Superior temporal gyrus (tissue), 1 donor: ENCODE measurements around the gene DCTN3.

Source experiments
- DNase-seq: peaks from one replicate; pipeline ENCODE4 v3.0.0-alpha.2; 2016; ENCODE audit errors: extremely low spot score

The DCTN3 gene

DNA sequence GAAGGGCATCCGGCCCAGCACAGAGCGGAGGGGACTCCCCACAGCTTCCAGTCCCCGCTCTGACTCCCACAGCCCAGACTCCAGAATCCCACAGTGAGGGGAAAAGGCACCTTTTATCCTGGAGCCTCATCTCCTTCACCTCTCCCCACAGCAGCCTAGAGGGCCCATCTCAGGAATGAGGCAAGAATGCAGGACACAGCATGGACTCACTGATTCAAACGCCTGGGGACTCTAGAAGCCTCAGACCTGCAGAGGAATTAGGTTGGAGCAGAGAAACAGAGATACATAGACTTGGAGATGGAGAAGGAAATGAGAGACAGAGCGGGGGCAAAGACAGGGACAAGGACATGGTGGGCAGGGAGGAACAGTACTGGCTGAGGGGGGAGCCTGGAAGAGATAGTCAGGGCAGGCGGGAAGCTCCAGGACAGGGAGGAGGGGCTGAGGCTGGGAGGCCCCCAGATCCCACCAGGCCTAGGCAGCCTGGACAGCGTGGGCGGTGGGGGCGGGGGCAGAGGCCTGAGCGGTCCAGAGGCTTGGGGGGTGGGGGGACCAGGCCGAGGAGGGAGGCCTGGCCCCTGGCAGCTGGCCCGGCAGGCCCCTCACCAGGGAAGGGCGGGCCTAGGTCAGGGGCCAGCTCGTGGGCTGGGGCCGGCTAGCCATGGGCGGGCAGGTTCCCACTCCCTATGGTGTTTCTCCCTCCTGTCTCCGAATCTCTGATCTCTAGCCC lies 46.5 kb downstream of the DCTN3 start:
- no peak for DNase-seq

DNA sequence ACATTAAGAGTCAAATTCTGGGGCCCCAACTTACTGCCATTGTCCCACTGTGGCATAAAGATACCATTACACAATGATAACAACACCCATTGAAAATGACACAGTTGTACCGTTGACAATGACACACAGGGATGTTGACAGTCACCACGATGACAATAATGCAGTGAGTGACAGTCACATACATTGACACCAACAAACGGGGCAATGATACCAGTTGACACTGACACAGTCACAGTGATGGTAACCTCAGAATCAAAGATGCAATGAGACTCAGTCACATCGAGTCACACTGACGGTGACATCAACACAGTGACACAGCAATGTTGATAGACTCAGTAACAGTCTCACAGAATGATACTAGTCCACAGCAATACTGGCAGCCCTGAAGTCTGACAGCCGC lies 47.7 kb downstream of the DCTN3 start:
- DNase-seq = no peak

DNA sequence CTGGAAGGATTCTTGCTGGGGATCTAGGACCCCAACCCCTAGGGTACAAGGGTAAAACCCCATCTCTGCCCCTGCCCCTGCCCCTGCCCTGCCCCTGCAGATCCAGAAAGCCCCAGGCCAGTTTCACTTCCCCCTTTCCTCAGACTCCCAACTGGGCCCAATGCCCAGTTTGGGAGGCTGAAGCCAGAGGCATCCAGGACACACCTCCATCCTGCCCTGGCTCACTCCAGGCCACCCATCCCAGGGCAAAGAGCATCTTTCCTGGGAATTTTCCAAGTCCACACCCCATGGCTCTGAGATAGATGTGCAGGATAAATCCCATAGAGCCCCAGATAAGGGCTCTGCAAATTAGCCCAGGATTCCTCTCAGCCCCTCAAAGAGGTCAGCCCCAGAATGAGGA lies 48.2 kb downstream of the DCTN3 start:
- DNase-seq = no peak

DNA sequence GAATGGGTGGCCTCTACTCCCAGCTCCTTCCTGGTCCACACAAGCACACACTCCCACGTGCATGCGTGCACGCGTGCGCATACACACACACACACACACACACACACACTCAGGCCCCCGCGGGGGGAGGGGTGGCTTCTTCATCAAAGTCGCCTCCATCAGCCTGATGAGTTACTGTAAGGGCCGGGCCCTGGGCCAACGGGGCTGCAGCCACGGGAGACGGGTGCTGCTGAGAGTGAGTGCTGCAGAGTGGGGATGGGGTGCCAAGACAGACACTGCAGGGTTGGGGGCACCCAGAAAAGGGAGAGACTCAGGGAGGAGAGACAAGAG lies 48.8 kb downstream of the DCTN3 start:
- DNase-seq = no peak

DNA sequence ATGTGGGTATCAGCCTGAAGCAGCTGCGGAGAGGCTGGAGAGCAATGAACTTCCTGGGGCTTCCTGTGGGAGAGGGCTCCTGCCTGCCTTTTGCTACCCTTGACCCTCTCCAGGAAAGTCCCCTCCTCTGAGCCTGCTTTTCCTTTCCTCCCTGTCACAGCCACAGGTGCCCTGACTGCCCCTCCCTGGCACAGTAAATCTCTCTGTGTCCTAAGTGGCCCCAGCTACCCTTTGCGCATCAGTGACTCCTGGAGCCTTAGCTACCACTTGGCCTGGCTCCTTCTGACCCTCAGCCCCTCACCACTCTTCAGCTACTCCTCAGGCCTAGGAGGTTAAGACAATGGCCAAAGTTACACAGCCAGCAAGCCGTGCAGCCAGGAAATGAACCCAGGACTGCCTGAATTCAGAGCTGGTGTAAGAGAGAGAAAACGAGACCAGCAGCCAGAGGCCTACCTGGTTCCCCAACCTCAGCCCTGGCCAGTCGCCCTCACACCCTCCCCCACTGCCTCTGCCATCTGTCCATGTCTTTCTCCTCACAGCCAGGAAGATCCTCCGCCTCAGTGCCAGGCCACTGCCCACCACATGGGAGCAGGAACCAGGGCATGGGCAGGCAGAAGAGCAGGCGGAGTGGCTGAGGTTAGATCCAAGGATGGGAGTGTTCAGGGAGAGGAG lies 49.4 kb downstream of the DCTN3 start:
- DNase-seq = no peak

DNA sequence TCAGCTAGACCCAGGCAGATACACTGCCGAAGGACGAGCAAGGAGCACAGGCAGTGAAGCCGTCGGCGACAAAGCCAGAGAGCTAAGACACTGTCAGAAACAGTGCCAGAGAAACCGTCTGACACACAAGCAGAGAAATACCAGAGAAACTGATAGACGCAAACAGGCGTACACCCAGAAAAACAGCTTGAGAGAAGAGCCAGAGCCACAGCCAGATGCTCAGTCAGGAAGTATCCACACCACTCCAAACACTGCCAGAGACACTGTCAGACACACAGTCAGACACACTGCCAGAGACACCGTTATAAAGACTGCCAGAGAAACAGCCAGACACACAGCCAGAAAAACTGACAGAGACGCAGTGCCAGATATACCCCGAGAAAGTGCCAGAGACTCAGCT lies 49.9 kb downstream of the DCTN3 start:
- no peak for DNase-seq

DNA sequence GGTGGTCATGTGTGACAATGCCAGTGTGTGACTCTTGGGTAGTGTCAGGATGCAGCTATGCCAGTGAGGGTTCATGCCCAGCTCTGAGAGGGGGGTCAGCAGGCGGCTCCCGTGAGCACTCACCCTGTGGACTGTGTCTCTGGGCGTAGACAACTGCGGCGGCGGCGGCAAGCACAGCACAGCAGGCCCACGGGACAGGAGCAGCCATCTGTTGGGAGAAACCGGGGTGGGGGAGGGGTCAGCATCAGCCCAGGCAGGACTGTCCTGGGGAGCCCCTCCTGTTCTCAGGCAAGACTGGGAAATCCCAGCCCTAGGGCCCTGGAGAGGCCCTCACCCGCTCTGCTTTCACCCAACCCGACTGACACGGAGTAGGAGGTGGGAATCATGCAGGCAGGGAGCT lies 51.5 kb downstream of the DCTN3 start:
- DNase-seq = no peak

DNA sequence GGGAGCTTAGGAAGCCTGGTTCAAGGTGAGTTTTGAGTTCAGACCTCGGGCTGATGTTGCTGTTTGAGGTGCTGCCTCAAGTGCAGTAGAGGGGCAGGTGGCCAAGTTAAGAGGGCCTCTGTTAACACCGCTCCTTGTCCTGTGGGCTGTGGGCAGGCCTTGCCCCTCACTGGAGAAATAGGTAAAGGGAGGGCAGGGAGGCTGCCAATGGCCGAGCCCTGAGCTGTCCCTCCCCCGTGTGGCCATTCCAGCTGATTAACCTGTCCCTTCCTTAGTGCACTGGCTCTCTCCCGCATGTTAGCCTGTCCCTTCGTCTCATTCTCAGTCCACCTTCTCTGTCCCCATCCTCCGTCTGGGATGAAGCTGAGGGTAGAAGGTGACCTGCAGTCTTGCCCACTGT lies 52.2 kb downstream of the DCTN3 start:
- no peak for DNase-seq

DNA sequence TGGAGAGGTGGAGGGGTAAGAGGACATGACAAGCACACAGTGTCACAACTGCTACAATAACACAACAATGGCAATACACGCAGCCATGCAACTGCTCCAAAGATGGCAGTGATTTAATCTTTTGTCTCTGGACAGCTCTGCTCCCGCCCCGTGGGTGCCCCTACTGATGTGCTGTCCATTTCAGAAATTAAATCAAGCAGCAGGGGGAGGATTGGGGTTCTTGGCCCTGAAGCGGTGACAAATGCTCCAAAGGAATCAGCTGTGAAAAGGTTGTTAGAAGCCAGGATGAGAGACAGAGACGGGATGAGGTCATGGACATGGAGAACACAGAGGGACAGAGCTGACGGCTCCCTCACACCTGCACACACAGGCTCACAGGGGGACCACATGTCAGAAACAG lies 53.3 kb downstream of the DCTN3 start:
- DNase-seq = no peak

DNA sequence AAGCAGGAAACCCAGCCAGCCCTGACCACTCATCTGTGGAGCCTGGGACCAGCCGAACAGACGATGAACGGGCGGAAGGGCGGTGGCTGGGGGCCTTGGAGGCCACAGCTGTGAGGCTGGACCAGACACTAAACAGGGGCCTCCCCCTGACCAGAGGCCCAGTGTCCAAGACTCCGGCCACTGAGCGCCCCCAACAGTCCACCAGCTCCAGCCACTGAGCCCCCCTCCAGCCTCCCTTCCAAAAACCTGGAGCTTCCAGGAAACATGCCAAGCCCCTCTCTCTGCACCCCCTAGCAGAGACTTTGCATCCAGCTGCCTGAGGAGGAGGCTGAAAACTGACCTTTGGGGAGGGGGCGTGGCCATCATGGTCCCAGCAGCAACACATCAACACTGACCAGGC lies 54.0 kb downstream of the DCTN3 start:
- DNase-seq = no peak

DNA sequence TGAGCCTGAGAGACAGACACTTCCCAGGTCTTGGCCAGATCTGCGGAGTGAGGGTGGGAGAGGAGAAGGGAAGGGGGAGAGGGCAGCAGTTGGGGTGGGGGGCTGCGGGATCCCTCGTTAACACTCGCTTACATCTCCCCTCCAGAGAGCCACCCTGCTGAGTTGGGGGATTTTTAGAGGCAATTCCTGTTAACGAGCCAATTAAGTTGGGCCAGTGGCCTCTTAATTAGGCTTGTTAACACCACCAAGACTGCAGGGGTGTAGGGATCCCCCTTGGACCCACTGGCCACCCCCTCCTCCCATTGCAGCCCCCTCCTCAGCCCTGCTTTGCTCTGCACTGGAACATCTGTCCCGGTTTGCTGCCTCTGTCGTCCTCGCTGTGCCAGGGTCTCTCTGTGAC lies 54.4 kb downstream of the DCTN3 start:
- DNase-seq = no peak

DNA sequence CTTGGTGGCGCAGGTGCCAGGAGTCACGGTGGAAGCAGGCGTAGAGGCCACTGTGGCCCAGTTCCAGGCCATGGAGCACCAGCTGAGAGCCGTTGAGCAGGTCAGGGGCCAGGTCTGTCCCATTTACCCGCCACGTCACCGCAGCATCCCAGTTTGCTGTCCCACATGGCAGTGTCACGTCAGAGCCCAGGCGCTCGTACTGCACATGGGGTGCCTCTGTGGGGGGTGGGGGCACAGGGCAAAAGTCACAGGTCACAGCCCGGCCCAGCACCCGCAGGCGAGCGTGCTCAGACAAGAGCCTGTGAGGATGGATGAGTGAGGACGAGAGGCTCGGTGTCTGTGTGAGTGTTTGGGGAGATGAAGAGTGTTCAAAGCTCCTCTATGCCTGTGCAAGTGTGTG lies 55.7 kb downstream of the DCTN3 start:
- no peak for DNase-seq
